Stimulated activated effector memory CD8-positive, alpha-beta T cell treated with anti-CD3 and anti-CD28 coated beads, Interleukin-12 subunit alpha, Interleukin-12 subunit beta, amount 100 ng/mL, for 72 hours (primary cell): ENCODE measurements around the gene SLC24A3.
"Not testable (repeated sequence)": the region's sequence is repeated elsewhere in the genome, so short reads cannot be mapped to it uniquely, and the experiment has no call there.

Experiments used
- ATAC-seq: fragments of 150-1000 bp; cut with Tn5 transposase; 2 replicates; pipeline ENCODE4 v1.10.0; 2021
- DNase-seq, 2 donors: peaks; one replicate each; pipeline ENCODE4 v3.0.0; 2021 to 2022; ENCODE audit warnings: low spot score in 2 of 2
- H3K27ac Mint-ChIP-seq: one replicate; pipeline ENCODE4 v1.8.0; 2022; ENCODE audit warnings: mild to moderate bottlenecking, mixed read lengths
- H3K36me3 Mint-ChIP-seq: one replicate; pipeline ENCODE4 v1.8.0; 2022; ENCODE audit warnings: mild to moderate bottlenecking, mixed read lengths
- H3K4me1 Mint-ChIP-seq: one replicate; pipeline ENCODE4 v1.8.0; 2022; ENCODE audit warnings: mixed read lengths
- H3K4me3 Mint-ChIP-seq: one replicate; pipeline ENCODE4 v1.8.0; 2022; ENCODE audit warnings: mild to moderate bottlenecking, mixed read lengths
- H3K9me3 Mint-ChIP-seq: one replicate; pipeline ENCODE4 v1.8.0; 2022; ENCODE audit warnings: mixed read lengths

The SLC24A3 gene

DNA sequence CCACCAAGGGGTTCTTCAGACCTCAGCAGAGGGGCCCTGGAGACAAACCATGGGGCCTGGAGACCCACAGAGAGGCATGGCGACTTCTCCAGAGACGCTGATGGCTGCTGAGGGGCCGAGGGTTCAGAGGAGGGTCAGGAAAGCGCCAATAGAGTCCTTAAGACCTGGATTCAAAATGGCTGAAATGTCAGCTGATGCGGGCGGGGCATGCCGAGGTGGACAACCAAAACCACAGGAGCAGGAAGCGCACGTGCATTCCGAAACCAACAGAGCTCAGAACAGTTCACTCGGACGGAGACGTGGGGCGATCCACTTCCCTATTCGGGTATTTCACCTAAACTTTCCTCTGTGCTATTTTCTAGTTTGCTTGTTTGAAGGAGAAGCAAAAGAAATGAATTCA lies 445.7 kb downstream of the SLC24A3 start:
- no peak overlapping the region for H3K4me3 Mint-ChIP-seq
- H3K4me1 Mint-ChIP-seq = no peaks in the 10 kb centered on the region
- no peak for ATAC-seq
- no peak overlapping the region for H3K27ac Mint-ChIP-seq
- no peaks in the 10 kb centered on the region for H3K36me3 Mint-ChIP-seq
- DNase-seq = no peak
- H3K9me3 Mint-ChIP-seq = no peaks in the 10 kb centered on the region

DNA sequence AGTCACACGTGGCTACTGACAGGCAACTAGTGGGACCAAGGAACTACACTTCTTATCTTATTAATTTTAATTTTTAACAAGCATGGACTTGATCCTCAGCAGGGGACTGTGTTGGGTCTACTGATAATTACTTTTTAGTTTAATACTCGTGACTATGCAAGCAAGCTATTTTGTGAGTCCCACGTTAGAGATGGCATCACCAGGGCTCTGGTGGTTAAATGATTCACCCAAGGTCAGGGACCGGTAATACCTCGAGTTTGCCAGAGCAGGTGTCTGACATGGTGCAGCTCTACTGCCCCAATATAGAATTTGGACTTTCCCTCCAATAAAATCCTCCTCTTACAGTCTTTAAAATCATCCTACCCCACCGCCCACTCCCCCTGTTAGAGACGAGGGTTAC lies 447.0 kb downstream of the SLC24A3 start:
- DNase-seq (no peak), ATAC-seq (no peak)
- H3K4me1 Mint-ChIP-seq = no peaks in the 10 kb centered on the region
- H3K36me3 Mint-ChIP-seq = no peaks in the 10 kb centered on the region
- H3K9me3 Mint-ChIP-seq = no peaks in the 10 kb centered on the region
- no peak overlapping the region for H3K27ac Mint-ChIP-seq
- no peak overlapping the region for H3K4me3 Mint-ChIP-seq

DNA sequence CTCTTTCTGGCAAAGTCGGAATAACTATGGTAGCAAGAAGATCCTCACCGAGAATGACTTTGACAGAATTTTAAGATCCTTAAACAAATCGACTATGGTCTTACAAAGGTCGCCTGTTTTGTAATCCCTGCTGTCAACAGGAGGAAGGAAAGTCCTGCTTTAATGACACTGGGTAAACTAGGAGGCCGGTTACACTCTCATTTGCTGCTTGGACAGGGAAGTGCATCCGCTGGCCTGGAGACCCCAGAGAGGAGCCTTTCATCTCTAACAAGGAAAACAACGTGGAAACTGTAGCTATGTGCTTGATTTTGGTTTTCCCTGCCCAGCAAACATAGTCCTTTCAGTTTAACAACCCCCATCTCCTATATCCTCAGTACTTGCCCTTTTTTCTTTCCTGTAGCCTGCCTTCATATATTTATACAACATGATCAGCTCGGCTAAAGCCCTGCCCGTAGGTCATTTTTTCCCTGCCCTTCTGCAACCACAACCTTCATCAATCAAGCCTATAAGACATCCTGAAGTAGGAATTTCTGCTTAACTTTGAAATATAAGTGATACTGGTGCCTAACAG lies 448.5 kb downstream of the SLC24A3 start:
- Mint-ChIP-seq H3K36me3 (no peaks in the 10 kb centered on the region), H3K27ac (no peak overlapping the region), H3K4me3 (no peak overlapping the region)

DNA sequence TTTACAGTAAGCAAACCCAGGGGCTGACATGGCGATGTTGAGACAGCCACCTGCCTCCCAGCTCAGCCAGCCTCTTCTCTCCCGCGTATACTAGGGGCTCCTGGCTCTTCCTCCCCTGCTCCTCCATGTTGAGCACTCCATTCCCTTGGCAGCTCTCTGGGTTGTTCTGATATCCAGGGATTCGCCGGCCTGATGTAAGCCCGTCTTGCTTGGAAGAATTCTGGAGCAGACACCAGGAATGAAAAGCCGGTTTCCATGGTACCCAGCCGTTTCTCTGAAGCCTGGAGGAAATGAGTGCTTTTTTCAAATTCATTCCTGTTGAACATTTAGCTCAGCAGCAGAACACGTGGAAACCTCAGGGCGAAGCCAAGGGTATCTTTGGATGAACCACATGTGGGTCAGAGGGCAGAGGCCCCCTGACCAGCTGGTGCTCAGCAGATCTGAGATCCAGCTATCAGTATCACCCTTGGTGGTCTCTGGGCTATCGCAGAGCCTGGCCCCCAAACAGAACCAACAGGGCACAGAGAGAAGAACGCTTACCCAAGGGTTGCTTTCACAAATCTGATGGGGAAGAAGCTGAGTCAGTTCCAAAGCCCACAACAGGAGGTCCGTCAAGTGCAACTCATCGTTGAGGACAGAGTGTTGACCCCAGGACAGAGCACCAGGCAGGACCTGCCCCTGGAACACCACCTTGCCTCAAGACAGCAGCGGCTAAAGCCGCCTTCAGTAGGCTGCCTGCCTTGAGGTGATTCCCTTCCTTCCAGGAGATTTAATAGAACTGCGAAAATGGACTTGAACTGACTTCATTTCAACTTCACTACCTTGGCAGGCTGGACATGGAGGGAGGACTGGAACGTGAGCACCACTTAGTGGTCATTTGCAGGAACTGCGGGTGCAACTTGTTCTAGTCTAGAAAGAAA lies 449.5 kb downstream of the SLC24A3 start:
- Mint-ChIP-seq H3K4me3 (no peak overlapping the region), H3K36me3 (no peaks in the 10 kb centered on the region), H3K4me1 (no peaks in the 10 kb centered on the region), H3K27ac (no peak overlapping the region), H3K9me3 (no peaks in the 10 kb centered on the region)
- ATAC-seq (no peak), DNase-seq (peak; percentile 7 to 58)

More for the DNA sequence above, 448.5 kb downstream of the SLC24A3 start:
- no peak for ATAC-seq
- H3K4me1 Mint-ChIP-seq = no peaks in the 10 kb centered on the region
- H3K9me3 Mint-ChIP-seq = no peaks in the 10 kb centered on the region
- DNase-seq = no peak

DNA sequence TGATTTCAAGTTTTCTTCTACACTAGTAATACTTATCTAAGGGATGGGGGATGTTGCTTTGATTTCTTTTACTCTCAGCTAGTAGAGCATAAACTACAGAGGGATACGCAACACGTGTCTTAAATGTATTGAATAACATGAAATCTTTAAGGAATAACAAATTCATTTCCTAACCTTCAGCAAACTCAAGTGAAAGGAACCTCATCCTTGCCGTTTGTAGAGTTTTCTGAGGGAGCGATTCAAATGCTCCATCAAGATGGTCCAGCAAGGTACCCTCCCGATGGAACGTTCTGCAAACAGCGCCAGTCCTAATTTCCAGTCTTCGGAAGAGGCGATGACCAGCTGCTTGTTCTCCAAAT lies 450.2 kb downstream of the SLC24A3 start:
- Mint-ChIP-seq H3K4me1 (no peaks in the 10 kb centered on the region), H3K27ac (no peak overlapping the region), H3K9me3 (no peaks in the 10 kb centered on the region), H3K36me3 (no peaks in the 10 kb centered on the region), H3K4me3 (no peak overlapping the region)
- DNase-seq = no peak
- no peak for ATAC-seq

DNA sequence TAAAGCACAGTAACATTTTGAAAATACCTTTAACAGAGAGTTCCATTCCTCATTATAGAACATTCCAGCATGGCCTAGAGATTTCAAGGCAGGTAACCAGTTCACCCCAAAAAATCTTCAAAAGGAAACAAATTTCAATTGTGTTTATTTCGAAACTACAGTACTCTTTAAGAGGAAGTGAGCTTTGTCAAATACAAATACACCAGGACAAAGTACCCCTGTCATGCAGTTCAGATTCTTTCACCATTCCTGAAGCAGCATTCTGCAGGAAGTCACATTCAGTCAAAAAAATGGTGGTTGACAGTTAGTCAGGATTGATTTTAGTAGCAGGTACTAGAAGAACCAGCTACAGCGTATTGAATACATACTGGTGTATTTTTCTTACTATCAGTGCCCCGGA lies 456.0 kb downstream of the SLC24A3 start:
- Mint-ChIP-seq H3K4me1 (no peaks in the 10 kb centered on the region), H3K4me3 (no peak overlapping the region), H3K27ac (no peak overlapping the region), H3K9me3 (no peaks in the 10 kb centered on the region), H3K36me3 (no peaks in the 10 kb centered on the region)
- DNase-seq (no peak), ATAC-seq (no peak)

DNA sequence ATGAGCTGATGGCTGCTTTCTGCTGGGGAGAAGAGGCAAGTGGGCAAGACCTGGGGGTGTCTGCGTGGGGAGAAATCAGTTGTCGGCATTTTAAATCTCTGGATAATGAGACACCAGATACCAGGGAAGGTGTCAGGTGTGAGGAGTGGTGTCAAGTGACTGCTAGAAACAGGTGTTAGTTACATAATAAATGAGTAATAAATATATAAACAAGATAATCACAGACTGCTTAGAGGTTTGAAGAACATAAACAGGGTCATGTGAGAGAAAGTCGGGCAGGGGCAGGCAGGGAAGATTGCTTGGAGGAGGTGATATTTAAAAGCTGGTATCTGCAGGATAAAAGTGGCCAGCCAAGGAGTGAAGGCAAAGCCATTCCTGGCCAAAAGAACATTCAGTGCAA lies 458.4 kb downstream of the SLC24A3 start:
- DNase-seq (no peak), ATAC-seq (no peak)
- Mint-ChIP-seq H3K4me3 (no peak overlapping the region), H3K4me1 (no peaks in the 10 kb centered on the region), H3K9me3 (no peaks in the 10 kb centered on the region), H3K27ac (no peak overlapping the region), H3K36me3 (no peaks in the 10 kb centered on the region)

DNA sequence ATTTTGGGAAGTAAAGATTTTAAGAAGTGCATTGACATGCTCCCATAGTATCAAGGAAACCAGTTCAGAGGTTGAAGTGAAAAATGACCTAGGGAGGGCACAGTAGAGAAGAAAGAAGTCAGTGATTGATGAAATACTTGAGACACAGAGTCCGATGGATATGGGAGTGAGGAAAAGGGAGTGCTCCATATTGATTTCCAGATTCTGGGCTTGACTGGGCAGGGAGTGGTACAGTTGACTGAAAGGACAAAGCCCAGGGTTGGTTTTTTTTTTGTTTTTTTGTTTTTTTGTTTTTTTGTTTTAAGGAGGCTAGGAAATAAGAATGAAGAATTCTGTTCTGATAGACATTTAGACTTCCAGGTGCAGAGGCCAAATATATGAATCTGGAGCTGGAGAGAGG lies 458.9 kb downstream of the SLC24A3 start:
- ATAC-seq = no peak
- no peaks in the 10 kb centered on the region for H3K9me3 Mint-ChIP-seq
- no peaks in the 10 kb centered on the region for H3K4me1 Mint-ChIP-seq
- H3K27ac Mint-ChIP-seq = no peak overlapping the region
- no peak for DNase-seq
- no peaks in the 10 kb centered on the region for H3K36me3 Mint-ChIP-seq
- no peak overlapping the region for H3K4me3 Mint-ChIP-seq

DNA sequence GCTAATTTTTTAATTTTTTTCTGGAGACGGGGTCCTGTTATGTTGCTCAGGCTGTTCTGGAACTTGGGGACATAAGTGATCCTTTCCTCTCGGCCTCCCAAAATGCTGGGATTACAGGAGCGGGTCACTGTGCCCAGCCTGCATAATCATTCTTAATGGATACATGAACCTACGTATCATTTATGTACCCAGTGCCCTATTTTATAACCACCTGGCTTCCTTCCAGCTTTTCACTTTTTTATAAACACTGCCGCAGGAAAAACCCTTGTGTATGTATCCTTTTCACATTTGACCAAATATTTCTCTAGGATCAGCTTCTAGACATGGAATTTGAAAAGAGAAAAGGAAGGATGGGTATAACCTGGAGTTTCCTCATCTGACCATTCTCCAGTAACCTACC lies 460.1 kb downstream of the SLC24A3 start:
- Mint-ChIP-seq H3K27ac (no peak overlapping the region), H3K36me3 (no peaks in the 10 kb centered on the region), H3K4me3 (no peak overlapping the region), H3K4me1 (no peaks in the 10 kb centered on the region), H3K9me3 (no peaks in the 10 kb centered on the region)
- no peak for ATAC-seq
- DNase-seq = no peak

DNA sequence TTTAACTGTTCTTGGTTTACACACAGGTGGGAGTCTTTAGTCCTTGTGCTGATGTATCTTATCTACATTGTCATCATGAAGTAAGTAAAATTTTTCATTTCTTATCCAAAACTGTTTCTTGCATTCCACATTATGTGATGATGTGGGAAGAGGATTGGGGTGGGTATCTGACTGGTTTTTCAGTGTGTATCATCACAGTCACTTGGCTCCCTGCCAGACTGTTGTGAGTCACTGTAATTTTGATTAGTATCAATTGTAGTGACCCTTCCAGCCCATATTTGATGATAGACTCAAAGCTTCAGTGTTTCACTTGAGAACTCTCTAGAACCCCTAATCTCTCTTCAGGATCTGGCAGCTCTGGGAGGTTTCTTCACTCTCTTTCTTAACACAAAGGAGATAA lies 461.1 kb downstream of the SLC24A3 start:
- Mint-ChIP-seq H3K4me3 (no peak overlapping the region), H3K4me1 (no peaks in the 10 kb centered on the region), H3K27ac (no peak overlapping the region), H3K36me3 (no peaks in the 10 kb centered on the region), H3K9me3 (no peaks in the 10 kb centered on the region)
- ATAC-seq (no peak), DNase-seq (no peak)

DNA sequence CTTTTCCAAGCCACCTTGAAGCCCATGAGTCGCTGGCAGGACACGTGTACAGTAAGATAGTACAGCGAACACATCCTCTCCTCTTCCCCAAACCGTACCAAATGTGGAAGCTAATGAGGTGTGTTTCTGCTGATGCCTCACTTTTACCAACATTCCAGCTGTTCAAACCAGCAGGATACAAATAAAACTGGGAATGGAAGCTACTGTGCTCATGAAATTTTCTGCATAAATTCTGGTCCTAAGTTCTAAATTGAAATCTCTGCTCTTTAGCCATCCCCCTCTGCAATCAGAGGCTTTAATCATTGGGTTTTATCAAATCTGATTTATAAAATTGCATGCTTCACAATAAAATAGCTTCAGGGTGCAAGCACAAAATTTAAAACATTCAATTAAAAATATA lies 463.8 kb downstream of the SLC24A3 start:
- ATAC-seq (no peak), DNase-seq (no peak)
- Mint-ChIP-seq H3K27ac (no peak overlapping the region), H3K4me1 (no peaks in the 10 kb centered on the region), H3K4me3 (no peak overlapping the region), H3K9me3 (no peaks in the 10 kb centered on the region), H3K36me3 (no peaks in the 10 kb centered on the region)

DNA sequence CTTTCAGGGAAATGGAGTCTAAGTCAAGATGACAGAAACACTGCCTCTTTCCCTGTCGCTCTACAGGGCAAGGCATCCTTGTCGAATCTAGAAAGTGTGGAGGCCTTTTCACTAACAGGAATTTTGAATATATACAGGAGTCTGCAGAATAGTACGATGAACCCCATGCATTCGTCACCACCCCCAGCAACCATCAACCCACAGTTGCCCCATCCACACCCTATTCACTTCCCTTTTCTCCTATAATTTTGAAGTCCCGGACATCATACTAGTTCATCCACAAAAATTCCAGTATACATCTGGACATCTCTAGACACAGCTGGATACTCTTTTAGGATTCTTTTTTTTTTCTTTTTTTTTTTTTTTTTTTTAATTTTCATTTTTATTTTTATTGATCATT lies 464.9 kb downstream of the SLC24A3 start:
- ATAC-seq = no peak
- H3K36me3 Mint-ChIP-seq = no peaks in the 10 kb centered on the region
- DNase-seq = no peak
- H3K4me3 Mint-ChIP-seq = no peak overlapping the region
- H3K27ac Mint-ChIP-seq = no peak overlapping the region
- H3K9me3 Mint-ChIP-seq = no peaks in the 10 kb centered on the region
- H3K4me1 Mint-ChIP-seq = no peaks in the 10 kb centered on the region

DNA sequence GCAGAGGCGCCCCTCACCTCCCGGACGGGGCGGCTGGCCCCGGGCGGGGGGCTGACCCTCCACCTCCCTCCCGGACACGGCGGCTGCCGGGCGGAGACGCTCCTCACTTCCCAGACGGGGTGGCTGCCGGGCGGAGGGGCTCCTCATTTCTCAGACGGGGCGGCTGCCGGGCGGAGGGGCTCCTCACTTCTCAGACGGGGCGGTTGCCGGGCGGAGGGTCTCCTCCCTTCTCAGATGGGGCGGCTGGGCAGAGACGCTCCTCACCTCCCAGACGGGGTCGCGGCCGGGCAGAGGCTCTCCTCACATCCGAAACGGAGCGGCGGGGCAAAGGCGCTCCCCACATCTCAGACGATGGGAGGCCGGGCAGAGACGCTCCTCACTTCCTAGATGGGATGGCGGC lies 466.1 kb downstream of the SLC24A3 start:
- not testable (repeated sequence) for ATAC-seq, H3K9me3 Mint-ChIP-seq, H3K36me3 Mint-ChIP-seq, DNase-seq, H3K4me3 Mint-ChIP-seq, H3K27ac Mint-ChIP-seq, H3K4me1 Mint-ChIP-seq

DNA sequence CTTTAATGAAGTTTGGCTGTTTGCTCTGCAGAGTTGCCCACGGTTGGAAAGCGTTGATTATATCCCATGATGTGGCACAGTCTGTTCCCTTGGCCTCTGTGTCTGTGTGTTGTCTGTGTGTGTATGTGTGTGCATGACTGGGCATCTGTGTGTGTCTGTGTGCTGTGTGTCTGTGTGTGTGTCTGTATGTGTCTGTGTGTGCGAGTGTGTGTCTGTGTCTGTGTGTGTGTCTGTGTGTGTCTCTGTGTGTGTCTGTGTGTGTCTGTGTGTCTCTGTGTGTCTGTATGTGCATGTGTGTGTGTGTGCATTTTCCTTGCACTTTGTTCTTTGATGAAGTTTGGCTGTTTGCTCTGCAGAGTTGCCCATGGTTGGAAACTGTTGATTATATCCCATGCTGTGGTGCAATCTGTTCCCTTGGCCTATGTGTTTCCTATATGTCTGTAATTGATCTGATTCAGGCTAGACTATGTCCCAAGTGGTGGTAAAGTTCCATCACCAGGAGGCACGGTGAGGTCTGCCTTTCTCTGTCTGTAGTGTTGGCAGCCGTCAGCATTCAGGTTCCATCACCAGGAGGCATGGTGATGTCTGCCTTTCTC lies 467.6 kb downstream of the SLC24A3 start:
- DNase-seq = no peak
- Mint-ChIP-seq H3K27ac (no peak overlapping the region), H3K4me1 (no peaks in the 10 kb centered on the region), H3K36me3 (no peaks in the 10 kb centered on the region), H3K9me3 (no peaks in the 10 kb centered on the region), H3K4me3 (no peak overlapping the region)
- no peak for ATAC-seq

DNA sequence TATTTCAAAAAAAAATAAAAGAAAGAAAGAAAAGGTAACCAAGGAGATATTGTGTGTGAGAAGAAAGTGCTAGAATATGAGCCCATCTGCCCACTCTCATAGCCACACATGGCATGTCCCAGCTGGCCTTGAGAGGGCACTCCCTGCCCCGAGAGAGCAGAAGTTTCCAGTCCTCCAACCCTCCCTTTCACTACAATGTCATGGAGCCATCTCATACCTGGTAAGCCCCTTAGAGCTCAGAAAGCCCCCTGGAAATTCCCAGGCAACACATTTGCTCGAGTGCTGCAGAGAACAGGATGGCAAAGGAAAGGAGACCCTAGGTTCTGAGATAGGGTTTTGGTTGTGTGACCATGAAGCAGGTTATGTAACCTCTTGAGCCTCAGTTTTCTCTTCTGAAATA lies 469.8 kb downstream of the SLC24A3 start:
- no peaks in the 10 kb centered on the region for H3K4me1 Mint-ChIP-seq
- DNase-seq = no peak
- ATAC-seq = no peak
- H3K36me3 Mint-ChIP-seq = no peaks in the 10 kb centered on the region
- H3K27ac Mint-ChIP-seq = no peak overlapping the region
- H3K9me3 Mint-ChIP-seq = no peaks in the 10 kb centered on the region
- H3K4me3 Mint-ChIP-seq = no peak overlapping the region

DNA sequence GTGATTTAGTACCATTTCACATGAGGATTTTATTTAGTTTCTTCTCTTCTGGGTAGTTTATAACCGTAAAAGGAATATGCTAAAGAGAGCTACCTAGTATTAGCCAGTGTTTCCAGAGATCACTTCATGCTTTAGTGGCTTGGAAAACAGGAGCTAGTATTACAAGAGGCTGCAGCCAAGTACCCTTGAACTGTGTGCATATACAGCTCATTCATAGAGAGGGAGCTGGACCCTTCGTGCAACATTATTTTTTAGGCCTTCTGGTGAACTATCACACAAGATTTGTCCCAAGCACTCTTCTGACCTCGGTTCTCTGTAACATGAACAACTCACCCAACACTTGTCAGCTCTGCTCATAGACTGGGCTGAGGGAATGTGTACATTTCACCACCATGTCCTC lies 470.7 kb downstream of the SLC24A3 start:
- Mint-ChIP-seq H3K9me3 (no peaks in the 10 kb centered on the region), H3K36me3 (no peaks in the 10 kb centered on the region), H3K4me1 (no peaks in the 10 kb centered on the region), H3K4me3 (no peak overlapping the region), H3K27ac (no peak overlapping the region)
- no peak for ATAC-seq
- no peak for DNase-seq
